GM18858 (cell line): ENCODE data around the gene ADRA1B.
"Not testable (repeated sequence)": the region's sequence is repeated elsewhere in the genome, so short reads cannot be mapped to it uniquely, and the experiment has no call there.

ENCODE experiments used
- ATAC-seq: cut with Tn5 transposase; IDR thresholded peaks from one replicate; pipeline ENCODE4 v1.9.1; 2021; ENCODE audit not compliant: unreplicated experiment

Gene ADRA1B

DNA sequence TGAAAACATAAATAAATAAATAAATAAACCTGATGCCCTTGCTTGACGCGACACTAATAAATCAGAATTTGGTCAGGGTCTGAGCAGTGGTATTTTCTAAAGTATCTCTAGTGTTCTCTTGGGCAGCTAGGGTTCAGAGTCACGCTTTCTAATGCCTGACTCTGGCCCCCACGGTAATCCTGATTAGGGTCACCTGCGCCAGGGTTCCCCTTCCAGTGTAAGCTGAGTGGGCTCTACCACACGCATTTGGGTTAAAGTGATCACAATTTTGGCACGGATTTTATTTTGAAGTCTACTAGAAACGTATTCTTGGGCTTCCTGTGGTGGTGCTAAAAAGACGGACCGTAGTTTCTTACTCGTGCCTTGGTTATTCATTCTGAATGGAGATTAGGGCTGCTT lies 93.3 kb downstream of the ADRA1B start:
- ATAC-seq = no peak

GRCh38 chr5:160011471-160011870 lies 95.2 kb downstream of the ADRA1B start:
- ATAC-seq = no peak

GRCh38 chr5:160014197-160014596 lies 97.9 kb downstream of the ADRA1B start:
- ATAC-seq = not testable (repeated sequence)

GRCh38 chr5:160018945-160019625 lies 102.8 kb downstream of the ADRA1B start:
- ATAC-seq = no peak

DNA sequence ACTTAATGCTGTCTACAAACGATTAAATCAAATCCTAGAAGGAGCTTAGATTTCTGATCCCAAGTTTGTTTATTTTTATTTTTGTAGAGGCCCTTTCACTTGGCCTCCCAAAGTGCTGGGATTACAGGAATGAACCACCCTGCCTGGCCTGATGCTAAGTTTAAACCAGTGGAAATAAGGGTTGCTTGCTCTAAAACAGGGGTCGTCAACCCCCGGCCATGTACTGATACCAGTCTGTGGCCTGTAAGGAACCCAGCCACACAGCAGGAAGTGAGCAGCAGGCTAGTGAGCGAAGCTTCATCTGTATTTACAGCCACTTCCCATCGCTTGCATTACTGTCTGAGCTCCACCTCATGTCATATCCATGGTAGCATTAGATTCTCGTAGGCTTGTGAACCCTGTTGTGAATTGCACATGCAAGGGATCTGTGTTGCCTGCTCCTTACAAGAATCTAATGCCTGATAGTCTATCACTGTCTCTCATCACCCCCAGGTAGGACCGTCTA lies 104.0 kb downstream of the ADRA1B start:
- no peak for ATAC-seq

DNA sequence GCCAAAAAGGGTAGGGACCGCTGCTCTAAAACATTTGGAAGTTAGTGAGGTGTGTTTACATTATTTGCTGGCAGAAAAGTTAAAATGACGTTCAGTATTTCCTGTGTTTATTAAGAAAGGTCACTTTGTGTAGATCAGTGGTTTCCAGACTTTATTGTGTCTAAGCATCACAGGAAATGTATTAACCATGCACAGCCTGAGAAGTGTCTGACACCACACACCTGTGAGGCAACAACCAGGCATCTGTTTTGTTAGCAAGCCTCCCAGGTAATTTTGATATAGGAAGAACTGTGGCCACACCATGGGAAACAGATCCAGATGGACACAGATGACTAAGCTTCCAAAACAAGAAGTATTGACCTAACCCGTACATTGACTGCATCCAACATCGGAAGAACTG lies 104.7 kb downstream of the ADRA1B start:
- ATAC-seq = no peak

GRCh38 chr5:160021831-160022446 lies 105.7 kb downstream of the ADRA1B start:
- peak; percentile 93 for ATAC-seq
